ENCODE measurements around the gene PTK7.

Gene PTK7

GRCh38 chr6:43146709-43147688 lies 70.9 kb downstream of the PTK7 start:
- no peak for DNase-seq

GRCh38 chr6:43147691-43148477 lies 71.8 kb downstream of the PTK7 start:
- DNase-seq = no peak

GRCh38 chr6:43149265-43149664 lies 73.2 kb downstream of the PTK7 start:
- DNase-seq = no peak

GRCh38 chr6:43150051-43150751 lies 74.1 kb downstream of the PTK7 start:
- DNase-seq = no peak

GRCh38 chr6:43159599-43159998 lies 83.5 kb downstream of the PTK7 start:
- DNase-seq = no peak

- no peak for DNase-seq
Measured at GRCh38 chr6:43163899-43164298, 87.8 kb downstream of the PTK7 start.

GRCh38 chr6:43170417-43170930 lies 94.4 kb downstream of the PTK7 start:
- no peak for DNase-seq

- DNase-seq = peak; percentile 98
Measured at GRCh38 chr6:43170931-43171706, 95.0 kb downstream of the PTK7 start, which contains the start of gene SRF. SRF (plus strand) TSS chr6:43171269; CDS start chr6:43171657, 388 bp downstream.

- DNase-seq = peak; percentile 31
Measured at GRCh38 chr6:43171707-43172103, 95.6 kb downstream of the PTK7 start.

- DNase-seq = peak; percentile 28
Measured at GRCh38 chr6:43172104-43173007, 96.2 kb downstream of the PTK7 start.

- no peak for DNase-seq
Measured at GRCh38 chr6:43173591-43174262, 97.6 kb downstream of the PTK7 start.

GRCh38 chr6:43174263-43175112 lies 98.4 kb downstream of the PTK7 start:
- peak; percentile 85 for DNase-seq

- no peak for DNase-seq
Measured at GRCh38 chr6:43175676-43176422, 99.7 kb downstream of the PTK7 start.

GRCh38 chr6:43176423-43176786 lies 100.3 kb downstream of the PTK7 start:
- no peak for DNase-seq

- DNase-seq = no peak
Measured at GRCh38 chr6:43178150-43178549, 102.0 kb downstream of the PTK7 start.

GRCh38 chr6:43178951-43179830 lies 103.1 kb downstream of the PTK7 start:
- DNase-seq = no peak

- no peak for DNase-seq
Measured at GRCh38 chr6:43180058-43180457, 103.9 kb downstream of the PTK7 start.

Data from effector CD8-positive, alpha-beta T cell (primary cell).